MM.1S (cell line): ENCODE results near the gene DPH7.
"Not testable (repeated sequence)": the region's sequence is repeated elsewhere in the genome, so short reads cannot be mapped to it uniquely, and the experiment has no call there.

ENCODE experiments used
- DNase-seq: peaks from one replicate; pipeline ENCODE4 v3.0.0-alpha.2; 2015
- H2AFZ ChIP-seq: fragments of 300-600 bp; sonication (generic); 2 replicates; pipeline ENCODE4 v1.6.0; 2016; ENCODE audit warnings: antibody characterized with exemption, low read length
- H3F3A ChIP-seq: fragments of 300-600 bp; sonication (generic); 2 replicates; pipeline ENCODE4 v1.6.1; 2016; ENCODE audit warnings: mild to moderate bottlenecking, antibody characterized with exemption, low read length, moderate library complexity, mixed read lengths; ENCODE audit not compliant: insufficient read depth
- H3K27ac ChIP-seq: fragments of 300-600 bp; sonication (generic); 2 replicates; pipeline ENCODE4 v1.5.1; 2016; ENCODE audit warnings: mild to moderate bottlenecking, low read length
- H3K27me3 ChIP-seq: fragments of 300-600 bp; sonication (generic); replicated peaks from 2 replicates; pipeline ENCODE4 v1.6.0; 2016; ENCODE audit warnings: low read length; ENCODE audit not compliant: insufficient read depth
- H3K36me3 ChIP-seq: fragments of 300-600 bp; sonication (generic); replicated peaks from 2 replicates; pipeline ENCODE4 v1.6.1; 2016; ENCODE audit warnings: mild to moderate bottlenecking, low read length, mixed read lengths; ENCODE audit not compliant: insufficient read depth
- H3K4me1 ChIP-seq: fragments of 300-600 bp; sonication (generic); 2 replicates; pipeline ENCODE4 v1.6.1; 2016; ENCODE audit warnings: low read length, mixed read lengths
- H3K4me2 ChIP-seq: fragments of 300-600 bp; sonication (generic); 2 replicates; pipeline ENCODE4 v1.6.0; 2016; ENCODE audit warnings: low read depth, low read length
- H3K4me3 ChIP-seq: fragments of 300-600 bp; sonication (generic); 2 replicates; pipeline ENCODE4 v1.5.1; 2016; ENCODE audit warnings: low read length, mixed read lengths
- H3K79me2 ChIP-seq: fragments of 300-600 bp; sonication (generic); 2 replicates; pipeline ENCODE4 v1.6.1; 2016; ENCODE audit warnings: mixed run types, low read length, mixed read lengths
- H3K9ac ChIP-seq: fragments of 300-600 bp; sonication (generic); 2 replicates; pipeline ENCODE4 v1.6.1; 2016; ENCODE audit warnings: low read length, mixed read lengths
- H3K9me2 ChIP-seq: fragments of 300-600 bp; sonication (generic); replicated peaks from 2 replicates; pipeline ENCODE4 v1.6.1; 2016; ENCODE audit warnings: mild to moderate bottlenecking, low read length, mixed read lengths; ENCODE audit not compliant: insufficient read depth
- H3K9me3 ChIP-seq: fragments of 300-600 bp; sonication (generic); replicated peaks from 2 replicates; pipeline ENCODE4 v1.6.1; 2016; ENCODE audit warnings: mild to moderate bottlenecking, low read length, mixed read lengths; ENCODE audit not compliant: insufficient read depth
- H4K20me1 ChIP-seq: fragments of 300-600 bp; sonication (generic); 2 replicates; pipeline ENCODE4 v1.6.1; 2016; ENCODE audit warnings: mild to moderate bottlenecking, low read length, moderate library complexity, mixed read lengths; ENCODE audit not compliant: insufficient read depth
- CTCF ChIP-seq: fragments of 300-600 bp; sonication (generic); IDR thresholded peaks from 2 replicates; pipeline ENCODE4 v1.5.1; 2016; ENCODE audit warnings: antibody characterized with exemption, low read length, mixed read lengths
- EZH2 ChIP-seq: fragments of 300-600 bp; sonication (generic); optimal IDR thresholded peaks from 2 replicates; pipeline ENCODE3; 2017; ENCODE audit warnings: low read depth, mild to moderate bottlenecking, antibody characterized with exemption, low read length, mixed read lengths
- EZH2phosphoT487 ChIP-seq: fragments of 300-600 bp; sonication (generic); IDR thresholded peaks from 2 replicates; pipeline ENCODE4 v1.6.1; 2018; ENCODE audit warnings: antibody characterized with exemption, low read length

DPH7 gene

GRCh38 chr9:137543237-137543963, 35.3 kb downstream of the DPH7 start:
- no peak overlapping the region for H3K9ac ChIP-seq
- peaks cover 31% of the 10 kb centered on the region for H3K27me3 ChIP-seq
- no peak overlapping the region for H3K4me2 ChIP-seq
- no peaks in the 10 kb centered on the region for H3K9me2 ChIP-seq
- no peak overlapping the region for H3K27ac ChIP-seq
- no peaks in the 10 kb centered on the region for H3K9me3 ChIP-seq
- no peaks in the 10 kb centered on the region for H3F3A ChIP-seq
- no peak for DNase-seq
- H4K20me1 ChIP-seq: no peaks in the 10 kb centered on the region
- H3K79me2 ChIP-seq: no peaks in the 10 kb centered on the region
- no peaks in the 10 kb centered on the region for H3K36me3 ChIP-seq
- no peak overlapping the region for H2AFZ ChIP-seq
- no peak for TF ChIP-seq CTCF
- no peak for TF ChIP-seq EZH2
- TF ChIP-seq EZH2phosphoT487: no peak
- H3K4me3 ChIP-seq: no peak overlapping the region
- no peaks in the 10 kb centered on the region for H3K4me1 ChIP-seq

- Histone ChIP-seq H3K79me2 (no peaks in the 10 kb centered on the region), H3K36me3 (no peaks in the 10 kb centered on the region), H4K20me1 (no peaks in the 10 kb centered on the region), H2AFZ (no peak overlapping the region), H3K9me2 (no peaks in the 10 kb centered on the region), H3K9me3 (no peaks in the 10 kb centered on the region), H3K4me2 (no peak overlapping the region), H3K9ac (no peak overlapping the region), H3F3A (no peaks in the 10 kb centered on the region), H3K4me3 (no peak overlapping the region), H3K27me3 (peaks cover 31% of the 10 kb centered on the region), H3K27ac (no peak overlapping the region), H3K4me1 (no peaks in the 10 kb centered on the region)
- DNase-seq: no peak
- TF ChIP-seq EZH2: no peak
- no peak for TF ChIP-seq EZH2phosphoT487
- TF ChIP-seq CTCF: no peak
Measured at GRCh38 chr9:137542486-137542885, 36.2 kb downstream of the DPH7 start.

DNA sequence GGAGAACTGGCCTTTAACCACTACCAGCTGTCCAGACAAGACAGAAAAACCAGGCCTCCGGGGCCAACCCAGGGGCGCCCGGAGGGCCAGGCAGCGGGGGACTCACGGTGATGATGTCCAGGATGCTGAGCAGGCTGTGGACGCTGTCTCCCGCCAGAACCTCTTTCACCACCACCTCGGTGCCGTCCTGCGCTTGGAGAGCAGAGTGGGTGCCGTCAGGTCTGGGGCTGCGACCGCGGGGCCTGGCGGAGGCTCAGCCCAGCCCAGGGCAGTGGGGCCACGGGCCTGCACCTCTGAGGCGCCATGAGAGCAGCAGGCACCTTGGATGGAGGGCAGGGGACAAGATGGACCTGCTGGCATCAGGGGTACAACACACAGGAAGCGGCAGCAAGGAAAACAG, 38.2 kb downstream of the DPH7 start:
- Histone ChIP-seq H3K27me3 (peaks cover 31% of the 10 kb centered on the region), H3K9me3 (no peaks in the 10 kb centered on the region), H3K4me1 (no peaks in the 10 kb centered on the region), H3K4me3 (no peak overlapping the region), H3K4me2 (no peak overlapping the region), H3K79me2 (no peaks in the 10 kb centered on the region), H3K9ac (no peak overlapping the region), H2AFZ (no peak overlapping the region), H3F3A (no peaks in the 10 kb centered on the region), H3K36me3 (no peaks in the 10 kb centered on the region), H4K20me1 (no peaks in the 10 kb centered on the region), H3K9me2 (no peaks in the 10 kb centered on the region), H3K27ac (no peak overlapping the region)
- DNase-seq: no peak
- no peak for TF ChIP-seq EZH2phosphoT487
- TF ChIP-seq EZH2: no peak

DNA sequence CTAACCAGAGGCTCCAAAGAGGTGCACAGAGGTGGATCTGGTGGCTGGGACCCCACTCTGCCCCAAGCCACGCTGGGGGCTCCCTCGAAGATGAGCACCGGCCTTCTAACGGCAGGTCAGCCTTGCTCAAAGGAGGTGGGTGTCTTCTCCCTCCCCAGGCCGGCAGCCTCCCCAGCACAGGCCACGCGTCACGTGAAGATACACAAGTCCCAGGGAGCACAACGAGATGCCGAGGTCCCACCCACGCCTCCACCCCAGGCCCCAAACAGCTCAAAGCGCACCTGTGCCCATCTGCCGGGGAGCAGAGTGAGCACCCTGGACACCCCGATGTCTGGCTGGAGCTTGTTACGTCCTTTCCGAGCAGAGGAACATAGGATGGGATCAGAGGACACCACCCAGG, 40.7 kb downstream of the DPH7 start:
- no peak for TF ChIP-seq EZH2
- no peak for TF ChIP-seq EZH2phosphoT487
- TF ChIP-seq CTCF: no peak
- Histone ChIP-seq H4K20me1 (no peaks in the 10 kb centered on the region), H3K9me2 (no peaks in the 10 kb centered on the region), H3K27me3 (peaks cover 19% of the 10 kb centered on the region), H3K4me2 (no peak overlapping the region), H3K79me2 (no peaks in the 10 kb centered on the region), H3K36me3 (no peaks in the 10 kb centered on the region), H3K4me3 (no peak overlapping the region), H3K9ac (no peak overlapping the region), H3K27ac (no peak overlapping the region), H3F3A (no peaks in the 10 kb centered on the region), H3K9me3 (no peaks in the 10 kb centered on the region), H2AFZ (no peak overlapping the region), H3K4me1 (peaks cover 9% of the 10 kb centered on the region; the same call in 1 of the 2 replicates)
- DNase-seq: no peak

- H3F3A ChIP-seq, H3K79me2 ChIP-seq, H3K9ac ChIP-seq, H3K9me2 ChIP-seq, H4K20me1 ChIP-seq, H3K36me3 ChIP-seq, H3K9me3 ChIP-seq, H3K4me3 ChIP-seq, H3K27ac ChIP-seq, H3K4me1 ChIP-seq, DNase-seq, H2AFZ ChIP-seq, H3K4me2 ChIP-seq: not testable (repeated sequence)
- peaks cover 14% of the 10 kb centered on the region; the same call in 1 of the 2 replicates for H3K27me3 ChIP-seq
Measured at GRCh38 chr9:137536594-137537131, 42.1 kb downstream of the DPH7 start.
